ENCODE measurements around the gene ASIP. TPM values are rescaled to one million over a fixed set of nuclear protein-coding genes. Genes with fewer than 3 reads are reported as not detected.
"Not testable (repeated sequence)": the region's sequence is repeated elsewhere in the genome, so short reads cannot be mapped to it uniquely, and the experiment has no call there.

The ASIP gene
- total and polyA plus RNA-seq, 2 of the 13 experiments (the other 11 are each of a cell fraction or from before 2014, with no cell fraction given), result not detected

DNA sequence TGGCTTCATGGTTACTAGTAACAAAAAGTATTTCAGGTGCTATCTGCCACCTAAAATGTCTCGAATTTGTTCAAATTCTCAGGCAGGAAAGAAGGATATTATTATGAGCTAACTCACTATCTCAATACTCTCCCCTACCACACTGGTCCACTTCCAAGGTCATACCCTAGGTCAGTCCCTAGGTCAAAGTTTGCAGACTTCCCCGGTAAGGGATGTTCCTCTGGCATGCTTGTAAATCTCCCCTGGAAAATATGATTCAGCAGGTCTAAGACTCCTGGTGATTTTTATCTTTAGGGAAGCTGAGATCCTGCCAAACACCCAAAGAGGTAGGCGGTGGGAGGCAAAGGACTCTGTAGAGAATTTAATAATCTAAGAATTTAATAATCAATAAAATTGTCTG, 55.2 kb downstream of the ASIP start:
- H3K4me1 ChIP-seq (ENCODE audit: insufficient read depth, low read length), result peaks cover 46% of the 10 kb centered on the region
- peaks cover 42 to 58% of the 10 kb centered on the region in 2 experiments for H3K36me3 ChIP-seq (replicated peaks in 1 of 2; ENCODE audit: control insufficient read depth in 1 of 2, insufficient read depth in 2 of 2, low read length in 2 of 2)
- TF ChIP-seq ESRRA (CRISPR knock-in tag; IDR thresholded peaks at IDR 0.05; ENCODE audit: low read depth), result peak; percentile 60; the same call in 1 of the 2 replicates
- 0 out of 2 replicates have a peak, but pooled peaks have one; percentile 44 for TF ChIP-seq RBFOX2 (IDR thresholded peaks at IDR 0.05; ENCODE audit: low read depth, low read length)
- TF ChIP-seq ZNF792 (CRISPR knock-in tag; IDR thresholded peaks at IDR 0.05), result peak; percentile 95
- no peak for TF ChIP-seq MED13 (CRISPR knock-in tag; IDR thresholded peaks at IDR 0.05)
- peak; percentile 30; the same call in 1 of the 2 replicates for TF ChIP-seq HNF4A (CRISPR knock-in tag; IDR thresholded peaks at IDR 0.05)
- in situ Hi-C loops (cut with HindIII; ENCODE audit: extremely low pct_ligation_motif_present, low pct_unique_long_range_greater_than_20kb) (no loop called here), intact Hi-C loops (cut with micrococcal nuclease; ENCODE audit: unreplicated experiment) (no loop called here)
- DNase-seq (ENCODE audit: low spot score), result no peak
- H2AFZ ChIP-seq (ENCODE audit: low read length), result no peak overlapping the region
- no peak for FAIRE-seq
- peaks cover 52% of the 10 kb centered on the region for H4K20me1 ChIP-seq (ENCODE audit: insufficient read depth, low read length)
- WGBS (ENCODE audit: low lambda C conversion rate), result 76% methylated on average over 3 of the region's 3 CpGs
- BruUV-seq (replicated peaks), result no TSS peak
- POLR2A ChIA-PET, result interaction anchor here (1.3 kb wide), 1 partner anchor 16 kb away, joined by 4 read pairs; no protein-coding TSS in a partner anchor
- no peak for ATAC-seq
- no peaks in the 10 kb centered on the region for H3K9me3 ChIP-seq (ENCODE audit: low read length)
- no peaks in the 10 kb centered on the region for H3K27me3 ChIP-seq (ENCODE audit: control insufficient read depth in 1 of 2, insufficient read depth in 2 of 2, low read length in 2 of 2)
- H3K79me2 ChIP-seq (ENCODE audit: insufficient read depth, low read length), result peaks cover 62% of the 10 kb centered on the region
- no peak overlapping the region for H3K27ac ChIP-seq (ENCODE audit: extremely low read length, insufficient read depth, low read length)
- CTCF ChIA-PET (ENCODE audit: low intra/inter-chr PET ratio, low total read pairs), result no interaction called here
- H3K4me2 ChIP-seq (ENCODE audit: low read depth, low read length), result no peak overlapping the region
- H3K9ac ChIP-seq (ENCODE audit: insufficient read depth, low read depth, low read length), result no peak overlapping the region
- H3K4me3 ChIP-seq (replicated peaks in 1 of 3; ENCODE audit: insufficient read depth in 1 of 3, low read depth in 2 of 3, low read length in 3 of 3), result no peak overlapping the region

DNA sequence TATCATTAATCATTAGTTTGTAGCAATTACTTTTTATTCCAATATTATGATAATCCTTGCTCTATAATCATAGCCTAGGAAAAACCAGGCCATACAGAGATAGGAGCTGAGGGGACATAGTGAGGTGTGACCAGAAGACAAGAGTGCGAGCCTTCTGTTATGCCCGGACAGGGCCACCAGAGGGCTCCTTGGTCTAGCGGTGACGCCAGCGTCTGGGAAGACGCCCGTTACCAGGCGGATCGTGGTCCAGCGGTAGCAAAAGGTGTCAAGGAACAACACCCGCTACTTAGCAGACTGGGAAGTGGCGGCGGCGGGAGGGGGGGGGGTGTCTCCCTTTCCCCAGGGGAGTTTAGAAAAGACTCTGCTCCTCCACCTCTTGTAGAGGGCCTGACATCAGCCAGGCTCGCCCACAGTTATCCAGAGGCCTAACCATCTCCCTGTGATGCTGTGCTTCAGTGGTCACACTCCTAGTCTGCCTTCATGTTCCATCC, 57.1 kb downstream of the ASIP start:
- CTCF ChIA-PET (ENCODE audit: low intra/inter-chr PET ratio, low total read pairs), result interaction anchor here (3.2 kb wide), 1 partner anchor 13 kb away, joined by 19 read pairs; no protein-coding TSS in a partner anchor
- not testable (repeated sequence) for FAIRE-seq; BruUV-seq (replicated peaks)

More for the DNA sequence above, 57.1 kb downstream of the ASIP start:
- H3K27me3 ChIP-seq (ENCODE audit: control insufficient read depth in 1 of 2, insufficient read depth in 2 of 2, low read length in 2 of 2); ATAC-seq; in situ Hi-C loops (cut with HindIII; ENCODE audit: extremely low pct_ligation_motif_present, low pct_unique_long_range_greater_than_20kb); H2AFZ ChIP-seq (ENCODE audit: low read length); H3K4me2 ChIP-seq (ENCODE audit: low read depth, low read length); H3K9me3 ChIP-seq (ENCODE audit: low read length); H3K9ac ChIP-seq (ENCODE audit: insufficient read depth, low read depth, low read length); H3K27ac ChIP-seq (ENCODE audit: extremely low read length, insufficient read depth, low read length); intact Hi-C loops (cut with micrococcal nuclease; ENCODE audit: unreplicated experiment); DNase-seq (ENCODE audit: low spot score); H3K4me3 ChIP-seq (replicated peaks in 1 of 3; ENCODE audit: insufficient read depth in 1 of 3, low read depth in 2 of 3, low read length in 3 of 3): not testable (repeated sequence)
- TF ChIP-seq RAD21 (CRISPR knock-in tag; IDR thresholded peaks at IDR 0.05) (peak; percentile 55; the same call in 1 of the 2 replicates), ZFX (CRISPR knock-in tag; IDR thresholded peaks at IDR 0.05; ENCODE audit: low read depth) (0 out of 2 replicates have a peak, but pooled peaks have one; percentile 13), TBX3 (IDR thresholded peaks at IDR 0.05; ENCODE audit: borderline replicate concordance) (0 out of 2 replicates have a peak, but pooled peaks have one; percentile 10), ZBTB33 (CRISPR knock-in tag; IDR thresholded peaks at IDR 0.05) (peak; percentile 95)
- TF ChIP-seq, protein P1, sequence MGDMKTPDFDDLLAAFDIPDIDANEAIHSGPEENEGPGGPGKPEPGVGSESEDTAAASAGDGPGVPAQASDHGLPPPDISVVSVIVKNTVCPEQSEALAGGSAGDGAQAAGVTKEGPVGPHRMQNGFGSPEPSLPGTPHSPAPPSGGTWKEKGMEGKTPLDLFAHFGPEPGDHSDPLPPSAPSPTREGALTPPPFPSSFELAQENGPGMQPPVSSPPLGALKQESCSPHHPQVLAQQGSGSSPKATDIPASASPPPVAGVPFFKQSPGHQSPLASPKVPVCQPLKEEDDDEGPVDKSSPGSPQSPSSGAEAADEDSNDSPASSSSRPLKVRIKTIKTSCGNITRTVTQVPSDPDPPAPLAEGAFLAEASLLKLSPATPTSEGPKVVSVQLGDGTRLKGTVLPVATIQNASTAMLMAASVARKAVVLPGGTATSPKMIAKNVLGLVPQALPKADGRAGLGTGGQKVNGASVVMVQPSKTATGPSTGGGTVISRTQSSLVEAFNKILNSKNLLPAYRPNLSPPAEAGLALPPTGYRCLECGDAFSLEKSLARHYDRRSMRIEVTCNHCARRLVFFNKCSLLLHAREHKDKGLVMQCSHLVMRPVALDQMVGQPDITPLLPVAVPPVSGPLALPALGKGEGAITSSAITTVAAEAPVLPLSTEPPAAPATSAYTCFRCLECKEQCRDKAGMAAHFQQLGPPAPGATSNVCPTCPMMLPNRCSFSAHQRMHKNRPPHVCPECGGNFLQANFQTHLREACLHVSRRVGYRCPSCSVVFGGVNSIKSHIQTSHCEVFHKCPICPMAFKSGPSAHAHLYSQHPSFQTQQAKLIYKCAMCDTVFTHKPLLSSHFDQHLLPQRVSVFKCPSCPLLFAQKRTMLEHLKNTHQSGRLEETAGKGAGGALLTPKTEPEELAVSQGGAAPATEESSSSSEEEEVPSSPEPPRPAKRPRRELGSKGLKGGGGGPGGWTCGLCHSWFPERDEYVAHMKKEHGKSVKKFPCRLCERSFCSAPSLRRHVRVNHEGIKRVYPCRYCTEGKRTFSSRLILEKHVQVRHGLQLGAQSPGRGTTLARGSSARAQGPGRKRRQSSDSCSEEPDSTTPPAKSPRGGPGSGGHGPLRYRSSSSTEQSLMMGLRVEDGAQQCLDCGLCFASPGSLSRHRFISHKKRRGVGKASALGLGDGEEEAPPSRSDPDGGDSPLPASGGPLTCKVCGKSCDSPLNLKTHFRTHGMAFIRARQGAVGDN (CRISPR knock-in tag; IDR thresholded peaks at IDR 0.05), result 0 out of 2 replicates have a peak, but pooled peaks have one; percentile 25
- Histone ChIP-seq H3K36me3 (replicated peaks in 1 of 2; ENCODE audit: control insufficient read depth in 1 of 2, insufficient read depth in 2 of 2, low read length in 2 of 2) (peaks cover 23 to 39% of the 10 kb centered on the region in 2 experiments), H3K79me2 (ENCODE audit: insufficient read depth, low read length) (peaks cover 74% of the 10 kb centered on the region), H4K20me1 (ENCODE audit: insufficient read depth, low read length) (peaks cover 50% of the 10 kb centered on the region), H3K4me1 (ENCODE audit: insufficient read depth, low read length) (peaks cover 55% of the 10 kb centered on the region)
- 92% methylated on average over 1 of the region's 15 CpGs for WGBS (ENCODE audit: low lambda C conversion rate)
- POLR2A ChIA-PET, result interaction anchor here (2.6 to 6.5 kb wide), 2 partner anchors 13 to 214 kb away, joined by 6 to 144 read pairs; no protein-coding TSS in a partner anchor

Measured in HepG2 (cell line).